ENCODE measurements around the gene EPGN.

DNA sequence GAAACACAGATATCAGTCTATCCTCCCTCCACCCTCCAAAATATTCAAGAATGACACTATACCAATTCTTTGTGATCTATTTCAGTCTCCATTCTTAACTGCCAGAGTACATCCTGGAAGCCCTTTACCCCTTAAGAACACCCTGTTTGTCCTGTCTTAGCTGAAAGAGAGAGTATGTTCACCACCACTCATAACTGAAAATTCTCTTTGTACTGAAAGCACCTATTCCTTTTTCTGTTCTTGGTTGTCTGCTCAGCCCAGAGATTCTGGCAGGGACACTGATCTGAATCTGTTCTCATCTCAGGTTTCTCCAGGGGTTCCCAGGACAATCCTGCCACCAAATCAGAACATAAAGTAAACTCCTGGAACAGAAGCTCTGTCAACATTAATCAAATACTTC is 31.2 kb downstream of the EPGN start:
- TF ChIP-seq EZH2 (IDR thresholded peaks at IDR 0.05; ENCODE audit: insufficient read depth, low read length), result no peak
- TF ChIP-seq, protein P1, sequence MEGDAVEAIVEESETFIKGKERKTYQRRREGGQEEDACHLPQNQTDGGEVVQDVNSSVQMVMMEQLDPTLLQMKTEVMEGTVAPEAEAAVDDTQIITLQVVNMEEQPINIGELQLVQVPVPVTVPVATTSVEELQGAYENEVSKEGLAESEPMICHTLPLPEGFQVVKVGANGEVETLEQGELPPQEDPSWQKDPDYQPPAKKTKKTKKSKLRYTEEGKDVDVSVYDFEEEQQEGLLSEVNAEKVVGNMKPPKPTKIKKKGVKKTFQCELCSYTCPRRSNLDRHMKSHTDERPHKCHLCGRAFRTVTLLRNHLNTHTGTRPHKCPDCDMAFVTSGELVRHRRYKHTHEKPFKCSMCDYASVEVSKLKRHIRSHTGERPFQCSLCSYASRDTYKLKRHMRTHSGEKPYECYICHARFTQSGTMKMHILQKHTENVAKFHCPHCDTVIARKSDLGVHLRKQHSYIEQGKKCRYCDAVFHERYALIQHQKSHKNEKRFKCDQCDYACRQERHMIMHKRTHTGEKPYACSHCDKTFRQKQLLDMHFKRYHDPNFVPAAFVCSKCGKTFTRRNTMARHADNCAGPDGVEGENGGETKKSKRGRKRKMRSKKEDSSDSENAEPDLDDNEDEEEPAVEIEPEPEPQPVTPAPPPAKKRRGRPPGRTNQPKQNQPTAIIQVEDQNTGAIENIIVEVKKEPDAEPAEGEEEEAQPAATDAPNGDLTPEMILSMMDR (IDR thresholded peaks at IDR 0.05; ENCODE audit: insufficient read depth, low read depth, low read length), result no peak

All from astrocyte (in vitro differentiated cells and primary cell).